ENCODE measurements around the gene SZT2.
A peak's percentile ranks its signal among the peaks of the same experiment; 100 is the strongest.
"Not testable (repeated sequence)": the region's sequence is repeated elsewhere in the genome, so short reads cannot be mapped to it uniquely, and the experiment has no call there.

Gene SZT2

GRCh38 chr1:43444151-43444828 is 54.6 kb downstream of the SZT2 start:
- DNase-seq, result no peak

GRCh38 chr1:43444836-43445235 is 55.1 kb downstream of the SZT2 start:
- DNase-seq, result no peak

- no peak for DNase-seq
These were observed 56.1 kb downstream of the SZT2 start for GRCh38 chr1:43445606-43446387.

GRCh38 chr1:43446388-43446740 is 56.7 kb downstream of the SZT2 start:
- DNase-seq, result no peak

- DNase-seq, result no peak
These were observed 57.5 kb downstream of the SZT2 start for GRCh38 chr1:43446881-43447835.

GRCh38 chr1:43447891-43448708 is 58.4 kb downstream of the SZT2 start:
- DNase-seq, result no peak

- DNase-seq, result no peak
These were observed 59.4 kb downstream of the SZT2 start for GRCh38 chr1:43448955-43449707.

GRCh38 chr1:43449708-43450069 is 60.0 kb downstream of the SZT2 start:
- no peak for DNase-seq

GRCh38 chr1:43450251-43450941 is 60.7 kb downstream of the SZT2 start:
- DNase-seq, result no peak

GRCh38 chr1:43451157-43451591 is 61.5 kb downstream of the SZT2 start:
- DNase-seq, result no peak

- DNase-seq, result no peak
These were observed 62.2 kb downstream of the SZT2 start for GRCh38 chr1:43451701-43452532.

GRCh38 chr1:43452789-43453441 is 63.2 kb downstream of the SZT2 start:
- peak; percentile 76 for DNase-seq

- peak; percentile 90 for DNase-seq
These were observed 64.0 kb downstream of the SZT2 start, which contains the start of gene HYI for GRCh38 chr1:43453442-43454269. Gene HYI, minus strand, starts transcription at chr1:43453931. Its CDS starts 138 bp downstream, at chr1:43453793.

GRCh38 chr1:43454270-43455011 is 64.7 kb downstream of the SZT2 start:
- DNase-seq, result peak; percentile 87

GRCh38 chr1:43455213-43455889 is 65.7 kb downstream of the SZT2 start:
- DNase-seq, result no peak

- not testable (repeated sequence) for DNase-seq
These were observed 68.7 kb downstream of the SZT2 start for GRCh38 chr1:43458379-43458778.
